Erythroblast (primary cell): ENCODE results near the gene SENP8.

Source experiments
- GATA1 ChIP-seq: IDR thresholded peaks from 2 replicates; pipeline ENCODE4 v1.6.1; 2011; ENCODE audit warnings: low read depth, mild to moderate bottlenecking, control low read depth, low read length, moderate library complexity
- POLR2A ChIP-seq: IDR thresholded peaks from 2 replicates; pipeline ENCODE4 v1.6.1; 2011; ENCODE audit warnings: mild to moderate bottlenecking, low read length

GRCh38 chr15:72112805-72113204 is 5.4 kb upstream of the SENP8 start:
- no peak for TF ChIP-seq POLR2A
- TF ChIP-seq GATA1 = no peak
